Osteoblast (primary cell): ENCODE data around the gene CNGA3. TPM values are rescaled to one million over a fixed set of nuclear protein-coding genes. Genes with fewer than 3 reads are reported as not detected.

ENCODE experiments used
- DNase-seq: peaks from one replicate; pipeline ENCODE4 v3.0.0; 2011; ENCODE audit warnings: low spot score, mixed read lengths; ENCODE audit not compliant: insufficient read length; ENCODE audit errors: missing footprints
- H2AFZ ChIP-seq: 2 replicates; pipeline ENCODE4 v1.6.0; 2011; ENCODE audit warnings: mild to moderate bottlenecking, low read length
- H3K27ac ChIP-seq: 2 replicates; pipeline ENCODE4 v1.5.1; 2011; ENCODE audit warnings: mild to moderate bottlenecking, low read depth, low read length, moderate library complexity
- H3K27me3 ChIP-seq: 2 replicates; pipeline ENCODE4 v1.6.0; 2012; ENCODE audit warnings: mild to moderate bottlenecking, control low read depth, inconsistent platforms, low read length, moderate library complexity; ENCODE audit not compliant: insufficient read depth
- H3K36me3 ChIP-seq: 2 replicates; pipeline ENCODE4 v1.5.1; 2011; ENCODE audit warnings: mild to moderate bottlenecking, low read length, control low read depth, moderate library complexity; ENCODE audit not compliant: insufficient read depth
- H3K4me1 ChIP-seq: 2 replicates; pipeline ENCODE4 v1.5.1; 2011; ENCODE audit warnings: mild to moderate bottlenecking, low read length, control low read depth, moderate library complexity; ENCODE audit not compliant: insufficient read depth
- H3K4me2 ChIP-seq: 2 replicates; pipeline ENCODE4 v1.6.0; 2011; ENCODE audit warnings: mild to moderate bottlenecking, low read length; ENCODE audit not compliant: insufficient read depth
- H3K4me3 ChIP-seq: fragments of 200-600 bp; sonication (generic); 3 replicates; pipeline ENCODE4 v1.5.1; 2012; ENCODE audit warnings: mild to moderate bottlenecking, low read length, inconsistent platforms; ENCODE audit not compliant: insufficient read depth
- H3K79me2 ChIP-seq: 2 replicates; pipeline ENCODE4 v1.6.0; 2012; ENCODE audit warnings: mild to moderate bottlenecking, low read length, control low read depth, inconsistent platforms; ENCODE audit not compliant: insufficient read depth
- H3K9me3 ChIP-seq: 2 replicates; pipeline ENCODE4 v1.5.1; 2011; ENCODE audit warnings: low read depth, low read length, control low read depth
- H4K20me1 ChIP-seq: 2 replicates; pipeline ENCODE4 v1.6.0; 2012; ENCODE audit warnings: mild to moderate bottlenecking, low read length, control low read depth; ENCODE audit not compliant: insufficient read depth
- CTCF ChIP-seq: IDR thresholded peaks from 2 replicates; pipeline ENCODE4 v1.5.1; 2011; ENCODE audit warnings: mild to moderate bottlenecking, low read depth, low read length, moderate library complexity; ENCODE audit errors: extremely low read depth
- total RNA-seq: library from RNA; depleted of rRNA; stranded (reverse); fragments of >200 nt; gene quantifications from 2 replicates; pipeline ENCODE4 v1.2.3, GENCODE V29; 2012

CNGA3 gene
- total RNA-seq, 1 donor: 0.36 TPM

GRCh38 chr2:98356729-98357128, 10.5 kb downstream of the CNGA3 start:
- no peak for TF ChIP-seq CTCF
- Histone ChIP-seq H3K36me3 (no peaks in the 10 kb centered on the region), H2AFZ (no peak overlapping the region), H3K4me2 (no peak overlapping the region), H3K27ac (no peak overlapping the region), H3K4me1 (no peaks in the 10 kb centered on the region), H4K20me1 (no peaks in the 10 kb centered on the region), H3K4me3 (no peak overlapping the region), H3K27me3 (peaks cover 4% of the 10 kb centered on the region), H3K9me3 (no peaks in the 10 kb centered on the region), H3K79me2 (no peaks in the 10 kb centered on the region)
- DNase-seq: no peak

- Histone ChIP-seq H3K27ac (no peak overlapping the region), H2AFZ (no peak overlapping the region), H3K4me2 (no peak overlapping the region), H3K79me2 (no peaks in the 10 kb centered on the region), H4K20me1 (no peaks in the 10 kb centered on the region), H3K9me3 (no peaks in the 10 kb centered on the region), H3K27me3 (no peaks in the 10 kb centered on the region), H3K4me3 (no peak overlapping the region), H3K4me1 (no peaks in the 10 kb centered on the region), H3K36me3 (no peaks in the 10 kb centered on the region)
- DNase-seq: no peak
- TF ChIP-seq CTCF: no peak
These were observed 11.6 kb downstream of the CNGA3 start for GRCh38 chr2:98357849-98358248.

- no peak overlapping the region for H3K4me2 ChIP-seq
- H3K79me2 ChIP-seq: no peaks in the 10 kb centered on the region
- H2AFZ ChIP-seq: no peak overlapping the region
- H4K20me1 ChIP-seq: no peaks in the 10 kb centered on the region
- H3K4me1 ChIP-seq: no peaks in the 10 kb centered on the region
- no peak for TF ChIP-seq CTCF
- H3K4me3 ChIP-seq: no peak overlapping the region
- H3K27ac ChIP-seq: no peak overlapping the region
- H3K9me3 ChIP-seq: no peaks in the 10 kb centered on the region
- H3K36me3 ChIP-seq: no peaks in the 10 kb centered on the region
- DNase-seq: peak; percentile 36
- peaks cover 5% of the 10 kb centered on the region for H3K27me3 ChIP-seq
These were observed 13.7 kb downstream of the CNGA3 start for GRCh38 chr2:98359986-98360385.

DNA sequence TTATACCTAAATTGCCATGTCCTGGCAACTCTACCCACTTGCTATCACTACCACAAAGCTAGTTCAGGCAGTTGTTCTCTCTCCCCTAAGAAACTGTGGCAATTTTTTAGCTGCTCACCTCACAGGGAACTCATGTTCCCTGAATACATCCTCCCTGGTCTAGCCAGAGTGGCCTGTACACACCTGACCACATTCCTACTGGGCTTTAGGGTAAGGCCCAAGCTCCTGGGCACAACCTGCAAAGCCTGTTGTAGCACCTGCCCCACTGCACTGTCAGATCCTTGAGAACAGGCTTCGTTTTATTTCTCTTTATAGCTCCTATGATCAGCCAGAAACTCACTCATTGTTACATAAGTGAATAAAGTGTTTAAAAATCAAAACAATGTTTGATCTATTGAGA, 21.5 kb downstream of the CNGA3 start:
- DNase-seq: no peak
- no peak for TF ChIP-seq CTCF
- H3K36me3 ChIP-seq: no peaks in the 10 kb centered on the region
- no peak overlapping the region for H2AFZ ChIP-seq
- peaks cover 3% of the 10 kb centered on the region for H3K9me3 ChIP-seq
- H3K4me1 ChIP-seq: no peaks in the 10 kb centered on the region
- H3K27ac ChIP-seq: no peak overlapping the region
- H4K20me1 ChIP-seq: no peaks in the 10 kb centered on the region
- no peak overlapping the region for H3K4me2 ChIP-seq
- no peak overlapping the region for H3K4me3 ChIP-seq
- H3K27me3 ChIP-seq: peaks cover 5% of the 10 kb centered on the region
- H3K79me2 ChIP-seq: no peaks in the 10 kb centered on the region
